Activated CD4-positive, alpha-beta T cell treated with anti-CD3 and anti-CD28 coated beads, Interleukin-2, Interleukin-4, amounts not matched to agents 100 ng/mL and 50 ng/mL, durations not matched to agents 16 hours and 8 hours (primary cell): ENCODE data around the gene ELMO1.

Experiments used
- DNase-seq: peaks from one replicate; pipeline ENCODE4 v3.0.0-alpha.2; 2020; ENCODE audit warnings: low spot score

The ELMO1 gene

GRCh38 chr7:37344886-37345579 is 103.6 kb downstream of the ELMO1 start:
- peak; percentile 38 for DNase-seq

GRCh38 chr7:37342688-37343471 is 105.8 kb downstream of the ELMO1 start:
- peak; percentile 87 for DNase-seq

GRCh38 chr7:37342176-37342687 is 106.4 kb downstream of the ELMO1 start:
- DNase-seq = no peak

DNA sequence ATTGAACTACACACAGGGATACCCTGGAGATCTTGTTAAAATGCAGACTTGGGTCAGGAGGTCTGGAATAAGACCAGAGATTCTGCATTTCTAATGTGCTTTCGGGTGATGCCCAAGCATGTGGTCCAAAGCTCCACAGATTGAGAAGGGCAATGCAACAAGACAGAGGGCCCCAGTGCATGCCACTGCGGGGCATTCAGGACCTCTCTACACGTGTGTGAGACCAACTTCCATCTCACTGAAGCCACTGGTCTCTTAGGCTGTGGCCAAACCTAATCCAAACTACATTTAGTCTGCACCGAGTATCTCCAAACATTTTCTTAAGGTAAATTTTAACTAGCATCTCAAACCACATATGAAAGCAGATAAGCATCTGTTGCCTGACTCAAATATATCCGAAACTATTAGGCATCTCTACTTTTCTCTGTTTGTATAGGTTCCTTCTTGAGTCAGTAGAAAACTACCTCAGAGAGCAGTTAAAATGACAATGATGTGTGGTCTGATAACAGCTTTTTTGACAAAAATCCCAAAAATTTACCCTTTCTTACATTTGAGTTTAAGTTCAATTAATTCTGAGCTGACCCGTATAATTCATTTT is 107.5 kb downstream of the ELMO1 start:
- peak; percentile 79 for DNase-seq

DNA sequence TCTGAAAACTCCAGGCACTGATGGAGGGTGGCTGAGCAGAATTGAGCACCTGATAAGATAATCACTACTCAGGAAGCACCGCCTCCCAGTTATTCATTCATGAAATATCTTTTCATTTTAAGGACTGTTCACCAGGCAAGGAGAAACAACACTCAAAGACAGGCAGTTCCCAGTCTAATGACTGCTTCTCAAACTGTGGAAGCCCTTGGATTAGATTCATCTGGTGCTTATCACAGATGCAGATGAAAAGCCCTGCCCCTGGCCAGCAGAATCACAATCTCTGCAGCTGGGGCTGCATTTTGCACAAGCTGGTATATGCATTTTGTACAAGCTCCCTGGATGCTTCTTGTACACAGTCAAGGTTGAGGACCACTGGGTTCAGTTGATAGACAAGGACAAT is 109.7 kb downstream of the ELMO1 start:
- DNase-seq = no peak

DNA sequence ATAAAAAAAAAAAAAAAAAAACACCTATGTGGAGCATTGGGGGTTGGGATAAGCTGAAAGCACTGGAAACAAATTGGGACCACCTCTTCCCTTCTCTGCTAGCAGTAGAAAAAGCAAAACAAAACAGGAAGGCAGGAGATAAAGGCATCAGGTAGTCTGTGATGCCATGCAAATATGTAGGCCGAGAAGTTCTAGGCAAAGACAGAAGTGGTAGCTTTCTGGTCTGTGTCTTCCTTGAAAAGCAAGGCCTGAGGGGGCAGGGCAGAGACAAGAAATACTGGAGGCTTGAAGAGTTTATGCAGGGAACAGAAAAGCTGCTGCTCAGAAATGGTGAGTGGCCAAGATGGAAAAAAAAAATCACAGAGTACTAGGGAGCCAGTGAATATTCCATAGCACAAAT is 111.1 kb downstream of the ELMO1 start:
- no peak for DNase-seq

DNA sequence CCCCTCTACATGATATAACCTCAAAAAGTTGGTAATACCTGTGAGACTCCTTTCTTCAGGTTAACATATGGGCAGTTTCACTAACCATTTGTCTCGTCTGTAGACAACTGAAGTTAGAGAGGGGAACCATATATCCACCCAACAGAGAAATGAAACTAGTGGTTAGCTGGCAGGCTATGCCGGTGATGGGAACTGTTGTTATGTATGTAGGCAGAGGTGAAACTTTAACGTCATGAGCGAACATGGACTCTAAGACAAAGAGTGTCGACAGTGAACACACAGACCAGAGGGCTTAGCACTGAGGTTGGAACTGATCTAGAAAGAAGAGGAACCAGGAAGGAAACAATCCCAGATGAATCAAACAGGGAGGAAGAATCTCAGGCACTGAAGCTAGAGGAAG is 112.4 kb downstream of the ELMO1 start:
- peak; percentile 75 for DNase-seq

DNA sequence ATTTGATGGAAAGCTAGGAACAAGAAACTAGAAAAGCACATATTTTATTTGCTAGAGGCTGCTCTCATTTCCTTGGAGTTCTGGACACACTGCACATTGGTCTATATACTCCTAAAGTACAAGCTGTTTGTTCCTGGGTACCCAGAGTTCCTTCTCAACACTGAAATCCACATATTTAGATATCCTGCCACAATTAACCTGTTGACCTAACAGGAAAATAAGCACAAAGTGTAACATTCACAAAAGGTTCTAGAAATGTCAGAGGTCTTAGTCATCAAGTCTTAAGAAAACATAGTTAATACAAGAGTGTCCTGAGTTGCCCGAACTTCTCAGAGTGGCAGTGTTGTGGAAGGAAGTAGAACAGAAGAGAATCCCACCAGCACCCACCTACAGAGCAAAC is 115.6 kb downstream of the ELMO1 start:
- DNase-seq = no peak

- DNase-seq = no peak
Observed at GRCh38 chr7:37332243-37333016, 116.2 kb downstream of the ELMO1 start.

- DNase-seq = no peak
Observed at GRCh38 chr7:37330775-37331174, 117.9 kb downstream of the ELMO1 start.

- DNase-seq = no peak
Observed at GRCh38 chr7:37329940-37330339, 118.7 kb downstream of the ELMO1 start.

DNA sequence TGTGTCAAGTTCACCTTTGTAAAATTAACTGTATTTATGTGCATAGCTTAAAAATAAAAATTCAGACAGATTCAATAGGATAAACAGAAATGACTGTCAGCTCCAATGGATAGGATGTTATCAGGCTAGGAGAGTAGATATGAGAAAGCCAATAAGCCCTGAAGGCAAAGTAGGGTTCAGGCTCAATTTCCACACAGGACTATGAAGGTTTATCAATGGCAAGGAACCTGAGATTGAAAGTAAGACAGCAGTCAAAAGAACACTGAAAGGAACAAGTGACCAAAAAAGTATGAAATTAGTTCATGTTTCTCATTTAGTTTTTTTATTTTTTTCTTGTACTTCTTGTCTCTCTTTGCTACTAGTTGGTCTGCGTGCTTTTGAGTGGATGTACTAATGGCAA is 121.4 kb downstream of the ELMO1 start:
- DNase-seq = no peak

DNA sequence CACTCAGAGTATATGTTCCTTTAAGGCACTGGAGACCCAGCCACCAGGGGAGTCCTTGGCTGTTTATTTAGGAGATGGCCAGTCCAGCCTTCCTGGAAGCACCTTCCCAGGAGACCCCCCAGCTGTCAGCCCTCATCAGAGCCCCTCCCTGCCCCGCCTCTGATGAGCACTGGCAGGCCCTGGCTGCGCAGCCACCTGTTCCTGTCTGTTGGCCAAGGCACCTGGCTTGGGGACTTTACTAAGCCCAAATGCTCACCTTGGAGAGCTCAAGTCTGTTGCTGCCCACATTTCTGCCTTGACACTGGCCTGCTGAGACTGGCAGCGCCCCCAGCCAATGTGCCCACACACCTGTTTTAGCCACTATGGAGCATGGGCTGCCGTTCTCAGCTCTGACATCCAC is 124.7 kb downstream of the ELMO1 start:
- DNase-seq = no peak

- DNase-seq = no peak
Observed at GRCh38 chr7:37322831-37323230, 125.8 kb downstream of the ELMO1 start.

DNA sequence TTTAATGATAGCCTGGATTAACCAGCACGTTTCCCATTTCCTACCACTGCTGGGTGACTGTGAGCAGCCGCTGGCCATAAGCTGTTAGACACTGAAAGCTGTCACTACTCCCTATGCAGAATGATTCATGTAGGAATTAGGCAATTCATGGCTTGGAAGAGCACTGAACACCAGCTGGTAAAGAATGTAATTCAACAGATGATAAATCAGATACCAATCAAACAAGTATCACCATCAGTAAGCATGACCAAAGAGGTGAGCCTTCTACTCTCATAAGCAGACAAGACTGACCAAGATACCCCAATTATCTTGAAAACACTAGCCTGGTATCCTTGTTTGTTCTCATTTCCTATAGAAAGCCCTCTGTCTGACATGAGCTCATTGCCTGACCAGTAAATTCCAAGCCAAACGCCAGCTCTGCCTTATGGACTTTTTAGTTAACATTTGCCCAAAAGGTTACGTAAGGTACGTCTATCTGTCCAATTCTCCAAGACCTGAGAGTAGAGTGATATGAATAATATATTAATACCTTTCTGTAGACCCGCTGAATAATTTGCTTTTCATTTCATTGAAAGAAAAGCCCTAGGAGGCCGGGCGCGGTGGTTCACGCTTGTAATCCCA is 127.7 kb downstream of the ELMO1 start:
- no peak for DNase-seq

DNA sequence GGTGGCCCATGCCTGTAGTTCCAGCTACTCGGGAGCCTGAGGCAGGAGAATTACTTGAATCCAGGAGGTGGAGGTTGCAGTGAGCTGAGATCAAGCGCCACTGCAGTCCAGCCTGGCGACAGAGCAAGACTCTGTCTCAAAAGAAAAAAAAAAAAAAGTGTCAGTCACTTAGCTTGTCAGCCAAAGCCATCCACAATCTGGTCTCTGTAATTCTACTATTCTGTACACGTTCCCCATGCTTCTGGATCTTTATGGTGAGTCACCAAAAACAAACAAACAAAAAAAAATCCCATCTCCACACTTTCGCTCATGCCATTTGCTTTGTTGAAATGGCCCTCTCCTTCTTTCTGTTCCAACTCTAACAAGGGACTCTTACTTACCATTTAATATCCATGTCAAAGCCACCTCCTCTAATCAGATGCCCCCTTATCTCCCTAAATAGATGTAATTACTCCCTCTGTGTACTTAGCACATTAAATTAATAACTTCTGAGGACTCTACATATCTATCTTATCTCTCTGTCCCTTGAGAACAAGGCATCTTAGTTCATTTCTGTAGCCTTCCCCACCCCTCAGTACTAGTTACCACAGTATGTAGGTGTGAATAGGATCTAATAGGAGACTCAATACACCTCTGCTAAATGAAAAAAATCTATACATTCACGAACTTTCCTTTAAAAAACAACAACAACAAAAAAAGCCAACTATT is 128.4 kb downstream of the ELMO1 start:
- no peak for DNase-seq

GRCh38 chr7:37318541-37318940 is 130.1 kb downstream of the ELMO1 start:
- DNase-seq = no peak

DNA sequence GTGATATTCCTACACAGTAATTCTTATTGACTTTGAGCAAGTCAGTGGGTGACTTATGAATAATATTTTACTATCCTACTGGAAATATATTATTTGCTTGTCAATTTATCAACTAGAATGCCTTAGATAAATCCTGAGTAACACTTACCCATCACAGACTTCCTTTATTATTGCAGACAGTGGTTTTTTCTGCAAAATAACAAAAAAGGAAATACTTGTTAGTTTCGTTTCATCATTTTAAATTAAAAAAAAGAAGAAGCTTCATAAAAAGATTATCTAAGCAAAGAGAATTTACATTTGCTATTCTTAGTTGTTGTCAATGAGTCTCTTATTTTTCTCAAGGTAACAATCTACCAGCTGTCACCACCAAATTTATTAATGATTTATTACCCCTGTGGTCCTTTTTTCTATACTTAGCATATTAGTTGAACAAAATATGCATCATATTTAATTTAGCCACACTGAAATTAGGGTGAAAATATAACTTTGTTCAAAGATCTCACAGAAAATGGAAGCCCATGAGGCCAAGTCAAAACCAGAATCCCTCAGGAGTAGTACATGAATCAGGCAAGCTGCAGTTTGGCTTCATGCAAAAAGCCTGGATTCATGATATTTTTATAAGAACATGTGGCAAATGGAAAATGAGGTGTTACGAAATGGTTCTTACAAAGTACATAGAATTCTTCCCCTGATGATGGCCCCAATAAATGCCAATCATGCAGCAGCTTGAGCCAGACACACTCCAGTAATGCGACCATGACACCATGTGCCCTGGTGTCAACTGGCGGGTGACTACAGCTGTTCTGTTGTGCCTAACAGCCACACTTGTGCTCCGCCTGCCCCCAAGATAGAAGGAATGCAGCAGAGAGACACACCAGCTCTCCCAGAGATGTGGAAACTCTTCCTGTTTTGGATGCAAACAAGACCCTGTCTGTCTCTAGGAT is 132.6 kb downstream of the ELMO1 start:
- DNase-seq = no peak

DNA sequence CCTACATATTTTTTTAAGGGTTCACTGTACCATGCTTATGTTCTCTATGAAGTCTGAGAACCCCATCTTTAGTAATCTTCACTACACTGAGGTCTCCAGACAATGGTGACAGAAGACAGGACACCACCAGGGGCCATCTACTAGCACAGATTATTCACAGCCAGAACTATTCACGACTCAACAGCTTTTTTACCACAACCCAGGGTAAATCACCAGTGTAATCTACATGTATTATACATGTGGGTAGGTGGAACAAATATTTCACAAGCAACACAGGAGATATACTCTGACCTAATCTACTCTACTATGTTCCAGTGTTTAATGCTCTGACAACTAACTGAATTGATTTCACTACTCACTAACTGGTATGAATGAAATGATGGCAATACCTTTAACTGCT is 136.1 kb downstream of the ELMO1 start:
- no peak for DNase-seq

GRCh38 chr7:37311355-37311754 is 137.3 kb downstream of the ELMO1 start:
- DNase-seq = no peak
